HFFc6 (cell line): ENCODE measurements around the gene HAO1. TPM values are rescaled to one million over a fixed set of nuclear protein-coding genes. Genes with fewer than 3 reads are reported as not detected.
"Not testable (repeated sequence)": the region's sequence is repeated elsewhere in the genome, so short reads cannot be mapped to it uniquely, and the experiment has no call there.

Experiments used
- DNase-seq: peaks from one replicate; pipeline ENCODE4 v3.0.0-alpha.2; 2018
- H3K27ac Mint-ChIP-seq: 2 replicates; pipeline ENCODE4 v1.8.0; 2020; ENCODE audit warnings: mild to moderate bottlenecking, mixed read lengths
- H3K27me3 Mint-ChIP-seq: 2 replicates; pipeline ENCODE4 v1.8.0; 2021; ENCODE audit warnings: mild to moderate bottlenecking, moderate library complexity, mixed read lengths; ENCODE audit not compliant: insufficient read depth
- H3K36me3 Mint-ChIP-seq: 2 replicates; pipeline ENCODE4 v1.8.0; 2021; ENCODE audit warnings: low read depth, mixed read lengths
- H3K4me1 Mint-ChIP-seq: 2 replicates; pipeline ENCODE4 v1.8.0; 2020; ENCODE audit warnings: low read depth, mixed read lengths
- H3K4me3 Mint-ChIP-seq: 2 replicates; pipeline ENCODE4 v1.8.0; 2020; ENCODE audit warnings: mild to moderate bottlenecking, moderate library complexity, mixed read lengths
- H3K9me3 Mint-ChIP-seq: 2 replicates; pipeline ENCODE4 v1.8.0; 2020; ENCODE audit warnings: mild to moderate bottlenecking, mixed read lengths
- CTCF ChIP-seq: fragments of 200-600 bp; sonication (generic); IDR thresholded peaks from 2 replicates; pipeline ENCODE4 v1.5.0; 2021; ENCODE audit warnings: antibody characterized with exemption, mild to moderate bottlenecking
- total RNA-seq, 6 experiments: library from RNA; stranded (reverse); fragmentation: NEBNext Ultra II Directional; extraction: Animal tissue kit (Norgen Biotek cat#: 25700); gene quantifications; 2 replicates in 1 of 6; 3 replicates in 5 of 6; pipeline ENCODE4 v1.2.3, GENCODE V29; 2021

Gene HAO1
- total RNA-seq, 6 experiments from 2014 or later, result not detected

GRCh38 chr20:7967199-7967844, 27.1 kb upstream of the HAO1 start:
- Mint-ChIP-seq H3K4me3 (peak overlapping the region; percentile 13; the same call in 1 of the 2 replicates), H3K27me3 (peaks cover 3% of the 10 kb centered on the region; the same call in 1 of the 2 replicates), H3K4me1 (peaks cover 26% of the 10 kb centered on the region), H3K9me3 (no peaks in the 10 kb centered on the region), H3K36me3 (no peaks in the 10 kb centered on the region), H3K27ac (no peak overlapping the region; the same call in 1 of the 2 replicates)
- DNase-seq, result peak; percentile 68
- TF ChIP-seq CTCF, result no peak

DNA sequence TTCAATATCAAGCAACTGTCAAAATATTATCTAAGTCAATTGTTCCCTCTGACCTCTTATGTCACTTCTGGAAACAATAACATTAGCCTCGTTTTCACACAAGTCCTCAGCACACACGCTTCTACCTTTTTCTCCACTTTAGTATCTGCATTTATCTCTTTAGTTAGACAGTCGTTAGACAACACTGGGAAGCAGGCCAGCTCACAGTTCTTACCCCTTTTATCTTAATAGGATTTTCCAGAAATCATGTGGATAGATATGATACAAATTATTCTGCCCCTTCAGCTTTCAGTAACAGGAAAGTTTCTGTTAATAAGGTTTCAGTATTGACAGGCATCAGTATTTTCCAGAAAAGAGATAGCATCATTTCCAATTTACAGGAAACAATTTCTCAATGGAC, 25.9 kb upstream of the HAO1 start:
- TF ChIP-seq CTCF, result no peak
- no peak overlapping the region for H3K4me3 Mint-ChIP-seq
- H3K27ac Mint-ChIP-seq, result no peak overlapping the region
- peaks cover 17% of the 10 kb centered on the region for H3K4me1 Mint-ChIP-seq
- DNase-seq, result no peak
- H3K27me3 Mint-ChIP-seq, result peaks cover 3% of the 10 kb centered on the region; the same call in 1 of the 2 replicates
- H3K36me3 Mint-ChIP-seq, result no peaks in the 10 kb centered on the region
- H3K9me3 Mint-ChIP-seq, result no peaks in the 10 kb centered on the region

DNA sequence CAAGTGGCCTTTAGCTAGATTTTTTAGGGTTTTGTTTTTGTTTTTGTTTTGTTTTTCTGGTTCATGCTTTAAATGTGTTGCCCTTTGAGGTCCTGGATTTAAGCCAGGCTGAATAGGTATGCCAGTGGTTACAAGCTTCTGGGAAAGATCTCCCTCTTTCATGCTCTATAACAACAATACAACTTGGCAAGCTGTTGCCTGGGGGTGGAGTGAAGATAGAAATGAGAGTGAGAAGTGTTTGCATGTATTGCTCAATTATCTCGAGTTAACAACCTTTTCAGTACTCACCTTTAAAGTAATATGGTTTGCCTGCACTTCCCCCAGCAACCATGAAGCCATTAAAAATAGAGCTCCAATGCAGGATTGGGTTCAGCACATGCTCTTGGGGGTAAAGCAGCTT, 19.2 kb upstream of the HAO1 start:
- no peak overlapping the region for H3K27ac Mint-ChIP-seq
- no peak overlapping the region for H3K4me3 Mint-ChIP-seq
- H3K9me3 Mint-ChIP-seq, result no peaks in the 10 kb centered on the region
- TF ChIP-seq CTCF, result no peak
- H3K4me1 Mint-ChIP-seq, result no peaks in the 10 kb centered on the region
- H3K27me3 Mint-ChIP-seq, result peaks cover 27% of the 10 kb centered on the region
- DNase-seq, result no peak
- H3K36me3 Mint-ChIP-seq, result no peaks in the 10 kb centered on the region

- DNase-seq, H3K4me3 Mint-ChIP-seq, H3K36me3 Mint-ChIP-seq, H3K27ac Mint-ChIP-seq, H3K4me1 Mint-ChIP-seq, H3K9me3 Mint-ChIP-seq: not testable (repeated sequence)
- peaks cover 24% of the 10 kb centered on the region for H3K27me3 Mint-ChIP-seq
Measured at GRCh38 chr20:7956561-7956960, 16.3 kb upstream of the HAO1 start.

- no peaks in the 10 kb centered on the region for H3K4me1 Mint-ChIP-seq
- peaks cover 7% of the 10 kb centered on the region; the same call in 1 of the 2 replicates for H3K36me3 Mint-ChIP-seq
- DNase-seq, result no peak
- no peak overlapping the region for H3K4me3 Mint-ChIP-seq
- H3K9me3 Mint-ChIP-seq, result peaks cover 11% of the 10 kb centered on the region
- peaks cover 18% of the 10 kb centered on the region for H3K27me3 Mint-ChIP-seq
- no peak overlapping the region for H3K27ac Mint-ChIP-seq
- TF ChIP-seq CTCF, result no peak
Measured at GRCh38 chr20:7950387-7950786, 10.1 kb upstream of the HAO1 start.

DNA sequence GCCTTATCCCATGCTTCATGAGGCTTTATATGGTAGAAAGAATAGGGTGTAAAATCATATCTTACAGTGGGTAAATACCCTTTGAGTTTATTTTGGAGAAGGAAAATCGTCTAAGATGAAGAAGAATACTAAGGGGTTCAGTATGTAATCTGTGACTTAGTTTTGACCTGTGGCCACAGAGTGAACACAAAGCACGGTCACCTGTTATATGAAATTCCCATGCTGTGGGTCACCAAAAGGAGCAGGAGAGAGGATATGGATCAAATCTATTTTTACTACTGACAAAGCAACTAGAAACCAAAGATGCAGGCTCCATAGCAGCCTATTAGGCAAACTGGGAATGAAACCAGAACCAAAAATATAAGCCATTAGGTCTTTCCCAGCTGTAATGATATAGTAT, 3.6 kb upstream of the HAO1 start:
- Mint-ChIP-seq H3K27ac (no peak overlapping the region), H3K9me3 (peaks cover 7% of the 10 kb centered on the region), H3K27me3 (peaks cover 11% of the 10 kb centered on the region), H3K36me3 (peaks cover 7% of the 10 kb centered on the region; the same call in 1 of the 2 replicates), H3K4me3 (no peak overlapping the region), H3K4me1 (no peaks in the 10 kb centered on the region; the same call in 1 of the 2 replicates)
- no peak for TF ChIP-seq CTCF
- DNase-seq, result no peak
